ENCODE results near the gene NUTM2G.
"Not testable (repeated sequence)": the region's sequence is repeated elsewhere in the genome, so short reads cannot be mapped to it uniquely, and the experiment has no call there.

NUTM2G gene

DNA sequence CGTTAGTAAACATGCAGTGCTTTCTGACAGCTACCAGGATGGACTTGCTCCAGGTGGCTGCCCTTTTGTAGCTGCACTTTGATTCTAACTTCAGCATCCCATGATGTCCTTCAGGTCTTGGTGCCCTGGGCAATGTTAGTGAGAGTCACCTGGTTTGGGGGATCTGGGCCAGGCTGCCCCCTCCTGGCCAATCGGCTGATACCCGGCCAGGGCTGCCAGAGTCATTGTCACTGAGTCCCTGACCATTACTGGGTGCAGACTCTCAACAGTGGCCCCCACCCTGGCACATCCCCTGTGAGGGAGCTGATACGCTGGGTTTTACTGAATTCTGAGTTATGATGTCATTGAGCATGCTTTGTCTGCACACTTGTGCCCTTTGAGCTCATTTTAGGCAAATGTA, 13.5 kb downstream of the NUTM2G start:
- not testable (repeated sequence) for DNase-seq (ENCODE audit: low read depth)

DNA sequence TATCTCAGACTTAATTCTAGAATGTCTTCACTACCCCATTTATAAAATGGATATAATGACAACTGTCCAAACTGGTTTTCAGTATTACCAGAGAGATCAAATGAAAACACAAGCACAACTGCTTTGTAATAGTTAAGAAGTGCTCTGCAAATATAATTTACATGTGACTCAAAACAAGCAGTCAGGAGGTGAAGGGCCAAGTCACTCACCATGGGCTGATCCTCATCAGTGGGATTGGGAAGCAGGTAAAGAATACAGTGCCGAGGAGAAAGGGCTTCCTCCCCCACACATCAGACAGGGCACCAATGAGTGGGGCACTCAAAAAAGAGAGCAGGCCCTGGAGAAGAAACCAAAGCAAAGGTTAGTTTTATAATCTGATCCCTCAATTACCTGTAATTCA, 20.7 kb downstream of the NUTM2G start:
- DNase-seq (ENCODE audit: low read depth): not testable (repeated sequence)

DNA sequence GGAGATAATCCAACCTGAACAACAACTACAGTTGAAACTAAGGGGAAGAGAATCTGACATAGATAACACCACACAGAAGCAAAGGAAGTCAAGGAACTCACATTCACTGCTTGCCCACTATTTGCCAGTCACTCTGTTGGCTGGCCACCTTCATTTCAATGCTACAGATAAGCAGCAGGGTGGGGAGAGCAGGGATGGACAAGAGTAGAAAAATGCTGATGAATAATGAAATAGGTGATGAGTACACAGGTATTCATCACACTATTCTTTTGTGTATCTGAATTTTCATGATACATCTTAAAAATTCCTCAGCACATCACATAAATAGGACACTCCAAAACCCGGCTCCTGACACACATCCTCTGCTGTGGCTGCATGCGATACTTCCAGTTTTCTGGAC, 21.9 kb downstream of the NUTM2G start:
- not testable (repeated sequence) for DNase-seq (ENCODE audit: low read depth)

DNA sequence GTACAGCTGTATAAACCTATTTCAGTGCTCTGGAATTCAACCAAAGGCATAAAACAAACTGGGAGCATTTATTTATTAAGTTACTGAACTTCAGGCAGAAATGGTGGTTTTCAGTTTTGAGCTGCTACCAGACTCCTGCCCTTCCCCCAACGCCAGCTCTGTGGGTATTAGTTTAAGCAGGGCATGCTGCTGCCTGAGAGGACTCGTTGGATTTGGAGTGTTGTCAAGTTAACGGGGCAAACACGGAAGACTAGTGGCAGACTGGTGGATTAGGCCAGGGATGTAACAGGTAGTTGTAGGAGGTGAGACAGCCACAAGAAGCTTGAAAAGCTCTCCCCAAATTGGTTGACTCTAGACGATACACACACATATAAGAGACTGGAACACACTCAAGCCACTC, 38.9 kb downstream of the NUTM2G start:
- DNase-seq (ENCODE audit: low read depth): not testable (repeated sequence)

DNA sequence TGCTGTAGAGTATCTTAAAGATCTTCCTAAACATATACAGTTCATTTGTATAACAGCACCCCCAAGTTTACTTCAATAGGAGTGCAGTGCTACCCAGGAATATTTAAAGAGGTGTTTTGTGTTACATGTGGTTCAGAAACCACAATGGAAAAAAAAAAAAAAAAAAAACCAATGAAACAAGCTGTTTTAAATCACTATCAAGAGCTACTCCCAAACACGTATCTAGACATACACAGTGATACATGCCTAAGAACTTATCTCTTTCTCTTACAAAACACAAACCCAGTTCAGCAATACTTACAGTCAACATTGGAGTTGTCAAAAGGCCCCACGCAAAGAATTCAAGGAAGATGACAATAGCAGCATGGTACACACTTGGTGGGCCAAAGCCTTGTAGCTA, 43.9 kb downstream of the NUTM2G start:
- not testable (repeated sequence) for DNase-seq (ENCODE audit: low read depth)

DNA sequence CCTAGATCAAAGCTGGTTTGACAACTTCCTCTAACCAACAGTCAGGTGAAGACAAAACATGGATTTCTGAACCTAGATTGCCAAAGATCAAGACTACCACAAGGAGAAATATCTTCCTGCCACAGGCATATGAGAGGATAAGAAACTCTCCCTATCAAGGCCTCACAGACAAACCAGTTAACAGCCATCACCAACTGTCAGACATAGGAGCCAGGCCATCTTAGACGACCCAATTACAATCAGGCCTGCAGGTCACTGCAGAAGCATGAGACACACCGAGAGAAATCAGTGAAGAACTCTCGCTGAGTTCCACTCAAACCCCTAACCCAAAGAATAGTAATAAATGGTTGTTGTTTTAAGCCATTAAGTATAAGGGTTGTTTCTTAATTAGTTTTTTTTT, 45.4 kb downstream of the NUTM2G start:
- not testable (repeated sequence) for DNase-seq (ENCODE audit: low read depth)

DNA sequence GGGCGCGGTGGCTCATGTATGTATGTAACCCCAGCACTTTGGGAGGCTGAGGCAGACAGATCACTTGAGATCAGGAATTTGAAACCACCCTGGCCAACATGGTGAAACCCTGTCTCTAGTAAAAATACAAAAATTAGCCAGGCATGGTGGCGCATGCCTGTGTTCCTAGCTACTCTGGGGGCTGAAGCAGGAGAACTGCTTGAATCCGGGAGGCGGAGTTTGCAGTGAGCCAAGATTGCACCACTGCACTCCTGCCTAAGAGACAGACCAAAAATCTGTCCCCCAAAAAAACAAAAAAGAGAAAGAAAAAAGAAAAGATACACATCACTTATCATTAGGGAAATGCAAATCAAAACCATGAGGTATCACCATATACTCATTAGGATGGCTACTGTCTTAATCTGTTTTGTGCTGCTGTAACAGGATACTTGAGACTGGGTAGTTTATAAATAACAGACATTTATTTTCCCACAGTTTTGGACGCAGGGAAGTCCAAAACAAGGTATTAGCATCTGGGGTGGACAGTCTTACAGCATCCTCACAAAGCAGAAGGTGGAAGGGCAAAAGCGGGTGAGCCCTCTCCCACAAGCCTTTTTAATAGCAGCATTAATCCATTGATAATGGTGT, 55.0 kb downstream of the NUTM2G start:
- DNase-seq (ENCODE audit: low read depth): not testable (repeated sequence)

DNA sequence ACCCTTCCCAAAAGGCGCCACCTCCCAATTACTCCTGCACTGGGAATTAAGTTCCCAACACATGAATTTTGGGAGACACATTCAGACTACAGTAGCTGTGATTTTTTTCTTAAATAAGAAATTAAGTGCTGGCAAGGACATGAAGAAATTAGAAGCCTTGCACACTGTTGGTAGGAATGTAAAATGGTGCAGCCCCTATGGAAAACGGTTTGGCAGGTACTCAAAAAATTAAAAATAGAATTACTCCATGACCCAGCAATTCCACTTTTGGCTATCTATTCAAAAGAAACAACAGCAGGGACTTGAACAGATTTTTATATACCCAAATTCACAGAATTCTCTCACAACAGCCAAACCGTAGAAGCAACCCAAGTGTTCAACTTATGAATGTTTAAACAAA, 55.5 kb downstream of the NUTM2G start:
- DNase-seq (ENCODE audit: low read depth): not testable (repeated sequence)

DNA sequence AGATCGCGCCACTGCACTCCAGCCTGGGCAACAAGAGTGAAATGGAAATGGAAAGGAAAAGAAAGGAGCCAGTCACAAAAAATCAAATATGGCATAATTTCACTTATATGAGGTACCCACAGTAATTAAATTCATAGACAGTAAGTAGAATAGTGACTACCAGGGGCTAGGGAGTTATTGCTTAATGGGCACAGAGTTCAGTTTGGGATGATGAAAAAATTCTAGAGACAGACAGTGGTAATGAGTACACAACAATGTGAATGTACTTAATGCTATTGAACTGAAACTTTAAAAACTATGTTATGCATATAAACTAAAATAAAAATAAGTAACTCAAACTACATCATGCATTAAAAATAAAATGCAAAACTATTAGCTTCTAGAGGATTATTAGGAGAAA, 56.2 kb downstream of the NUTM2G start:
- DNase-seq (ENCODE audit: low read depth): not testable (repeated sequence)
